SJCRH30 (cell line): Measurements from ENCODE around the gene KCNMA1. TPM values are rescaled to one million over a fixed set of nuclear protein-coding genes. Genes with fewer than 3 reads are reported as not detected.

Source experiments
- DNase-seq, 2 experiments: peaks; one replicate each; pipeline ENCODE4 v3.0.0-alpha.2; 2015 to 2020
- H3K27ac ChIP-seq: fragments of 250-450 bp; sonication (Bioruptor Pico); 2 replicates; pipeline ENCODE4 v1.5.1; 2020; ENCODE audit warnings: mild to moderate bottlenecking, moderate library complexity
- H3K27me3 ChIP-seq: fragments of 250-450 bp; sonication (Bioruptor Pico); 2 replicates; pipeline ENCODE4 v1.5.1; 2020; ENCODE audit warnings: mild to moderate bottlenecking, moderate library complexity
- H3K36me3 ChIP-seq: fragments of 250-450 bp; sonication (Bioruptor Pico); 2 replicates; pipeline ENCODE4 v1.5.1; 2020; ENCODE audit warnings: mild to moderate bottlenecking, moderate library complexity
- H3K4me1 ChIP-seq: fragments of 250-450 bp; sonication (Bioruptor Pico); 2 replicates; pipeline ENCODE4 v1.5.1; 2020; ENCODE audit warnings: mild to moderate bottlenecking, moderate library complexity
- H3K4me3 ChIP-seq: fragments of 250-450 bp; sonication (Bioruptor Pico); 2 replicates; pipeline ENCODE4 v1.5.1; 2020; ENCODE audit warnings: mild to moderate bottlenecking, moderate library complexity
- H3K9me3 ChIP-seq: fragments of 250-450 bp; sonication (Bioruptor Pico); replicated peaks from 2 replicates; pipeline ENCODE4 v1.5.1; 2020; ENCODE audit warnings: mild to moderate bottlenecking, moderate library complexity
- total RNA-seq: library from RNA; depleted of rRNA; stranded (reverse); fragments of >200 nt; shearing (Covaris generic); gene quantifications from 2 replicates; pipeline ENCODE4 v1.2.3, GENCODE V29; 2014

Gene KCNMA1
- total RNA-seq, 1 experiment from 2014 or later: 0.69 TPM

DNA sequence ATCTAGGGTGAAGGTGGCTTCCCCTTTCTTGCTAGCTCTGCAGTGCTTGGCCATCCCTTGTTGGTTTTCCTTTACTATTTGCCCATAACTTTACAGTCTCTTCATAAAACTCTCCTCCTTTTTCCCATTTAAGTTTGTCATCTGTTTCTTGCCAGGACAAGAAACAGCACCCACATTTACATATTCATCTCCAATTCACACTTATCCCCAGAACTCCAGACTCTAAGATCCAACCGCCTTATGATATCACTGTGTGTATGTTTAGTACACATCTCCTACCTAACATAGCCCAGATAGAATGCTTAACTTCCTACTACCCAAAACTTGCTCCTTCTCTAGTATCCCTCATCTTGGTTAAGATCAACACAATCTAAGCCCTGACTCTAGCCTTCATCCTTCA lies 622.2 kb downstream of the KCNMA1 start:
- Histone ChIP-seq H3K27ac (no peak overlapping the region), H3K36me3 (no peaks in the 10 kb centered on the region)

GRCh38 chr10:77012812-77013500 lies 624.7 kb downstream of the KCNMA1 start:
- H3K27ac ChIP-seq: no peak overlapping the region
- H3K4me3 ChIP-seq: no peak overlapping the region
- no peaks in the 10 kb centered on the region for H3K9me3 ChIP-seq
- 0 out of 2 replicates have a peak, but pooled peaks cover 3% of the 10 kb centered on the region for H3K27me3 ChIP-seq
- no peak for DNase-seq
- no peaks in the 10 kb centered on the region for H3K36me3 ChIP-seq
- no peaks in the 10 kb centered on the region for H3K4me1 ChIP-seq

More for the DNA sequence above, 622.2 kb downstream of the KCNMA1 start:
- H3K4me1 ChIP-seq: no peaks in the 10 kb centered on the region
- no peak for DNase-seq
- 0 out of 2 replicates have a peak, but pooled peaks cover 3% of the 10 kb centered on the region for H3K27me3 ChIP-seq
- H3K4me3 ChIP-seq: no peak overlapping the region
- H3K9me3 ChIP-seq: no peaks in the 10 kb centered on the region

DNA sequence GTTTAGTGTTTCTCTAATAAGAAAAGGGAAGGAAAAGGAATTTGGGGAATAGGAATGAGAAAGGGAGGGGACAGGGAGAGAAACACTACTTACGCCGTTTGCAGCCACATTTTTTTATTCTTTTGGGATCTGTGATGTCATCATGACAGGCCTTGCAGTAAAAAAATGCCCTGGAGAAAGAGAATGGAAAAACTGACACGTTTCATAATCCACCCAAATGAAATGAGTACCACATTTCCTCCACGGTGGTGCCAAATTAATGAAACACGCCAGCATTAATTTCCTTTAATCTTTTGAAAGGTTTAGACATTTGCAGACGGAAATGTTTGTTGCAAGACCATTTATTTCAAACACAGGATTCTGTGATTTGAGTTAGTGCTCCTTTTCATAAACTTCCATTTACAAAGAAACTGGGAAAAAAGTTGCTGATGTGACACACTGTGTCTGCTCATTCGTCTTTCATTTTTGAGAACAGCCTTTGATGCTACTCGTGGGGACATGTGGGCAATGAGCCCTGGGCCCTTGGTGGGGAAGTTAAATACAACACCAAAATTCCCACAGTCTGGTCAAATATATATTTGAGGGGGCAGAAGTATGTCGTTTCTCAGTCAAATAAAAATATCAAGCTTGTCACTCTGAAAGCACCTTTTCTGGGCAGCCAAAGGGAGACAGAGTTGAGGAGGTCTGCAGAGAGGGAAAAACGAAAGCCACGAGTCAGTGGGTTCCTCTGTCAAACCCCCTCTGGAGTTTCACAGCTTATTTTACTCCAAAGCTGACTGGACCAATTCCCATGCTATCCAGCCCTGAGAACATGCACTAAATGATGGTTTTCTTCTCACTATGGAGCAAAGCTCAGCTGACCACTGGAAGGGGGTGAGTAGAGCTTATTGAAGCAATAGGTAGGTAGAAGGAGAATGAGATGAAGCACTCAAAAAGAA lies 625.5 kb downstream of the KCNMA1 start:
- Histone ChIP-seq H3K36me3 (no peaks in the 10 kb centered on the region), H3K9me3 (no peaks in the 10 kb centered on the region), H3K4me3 (no peak overlapping the region), H3K27ac (no peak overlapping the region), H3K4me1 (no peaks in the 10 kb centered on the region), H3K27me3 (0 out of 2 replicates have a peak, but pooled peaks cover 2% of the 10 kb centered on the region)
- DNase-seq: no peak

DNA sequence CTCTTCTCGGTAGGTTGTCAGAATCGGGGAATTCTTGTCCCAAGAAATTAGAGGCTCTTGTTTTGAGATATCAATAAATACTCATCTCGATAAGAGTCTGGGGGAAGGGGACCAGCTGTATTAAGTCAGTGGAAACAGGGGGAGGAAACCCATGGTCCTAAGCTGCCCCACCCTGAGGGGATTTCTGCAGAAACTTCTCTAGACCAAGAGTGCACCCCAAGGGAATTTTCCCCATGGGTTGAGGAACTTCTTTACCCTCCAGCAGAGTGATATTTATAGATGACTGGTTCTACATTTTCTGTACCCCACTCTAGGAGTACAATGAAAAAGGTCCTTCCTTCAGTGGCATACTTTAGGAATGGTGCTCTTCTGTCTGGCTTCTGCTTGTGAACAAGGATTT lies 627.2 kb downstream of the KCNMA1 start:
- no peaks in the 10 kb centered on the region for H3K9me3 ChIP-seq
- DNase-seq: no peak
- H3K27ac ChIP-seq: no peak overlapping the region
- H3K27me3 ChIP-seq: no peaks in the 10 kb centered on the region
- H3K4me3 ChIP-seq: no peak overlapping the region
- H3K4me1 ChIP-seq: no peaks in the 10 kb centered on the region
- H3K36me3 ChIP-seq: no peaks in the 10 kb centered on the region

- Histone ChIP-seq H3K27me3 (no peaks in the 10 kb centered on the region), H3K9me3 (no peaks in the 10 kb centered on the region), H3K27ac (no peak overlapping the region), H3K4me3 (no peak overlapping the region), H3K4me1 (no peaks in the 10 kb centered on the region), H3K36me3 (no peaks in the 10 kb centered on the region)
- DNase-seq: peak in 1 of 2 experiments; percentile 4
Observed at GRCh38 chr10:77007834-77008233, 629.8 kb downstream of the KCNMA1 start.

DNA sequence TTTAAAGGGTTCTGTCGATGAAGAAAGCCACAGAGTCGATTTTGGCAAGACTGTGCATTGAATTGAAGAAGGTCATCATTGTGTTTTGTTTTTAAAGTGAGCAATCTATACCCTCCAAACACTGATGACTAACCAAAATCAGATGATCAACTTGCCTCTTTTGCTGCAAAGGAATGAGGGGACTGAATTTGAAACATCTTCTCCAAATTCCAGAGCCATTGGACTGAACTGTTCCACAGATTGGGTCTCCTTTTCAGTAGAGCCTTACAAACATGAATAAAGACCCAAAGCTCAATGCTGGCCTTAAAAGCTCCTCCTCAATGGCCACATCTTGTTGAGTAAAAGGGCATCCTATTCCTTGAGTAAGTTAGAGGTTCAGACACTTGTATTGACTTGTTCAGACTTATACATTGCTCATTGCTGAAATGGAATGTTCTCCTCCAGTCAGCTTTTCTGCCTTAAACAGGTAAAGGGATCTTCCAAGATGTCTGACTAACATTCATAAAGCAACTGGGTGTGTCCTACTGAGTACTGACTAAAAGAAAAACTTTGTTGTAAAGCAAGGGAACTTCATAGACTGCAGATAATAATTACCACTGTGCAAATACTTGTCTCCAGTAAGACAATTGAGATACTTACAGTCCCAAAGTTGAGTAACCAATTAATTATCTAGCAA lies 630.6 kb downstream of the KCNMA1 start:
- H3K4me3 ChIP-seq: no peak overlapping the region
- no peak overlapping the region for H3K27ac ChIP-seq
- no peaks in the 10 kb centered on the region for H3K36me3 ChIP-seq
- H3K9me3 ChIP-seq: no peaks in the 10 kb centered on the region
- H3K4me1 ChIP-seq: no peaks in the 10 kb centered on the region
- no peak for DNase-seq
- H3K27me3 ChIP-seq: no peaks in the 10 kb centered on the region

DNA sequence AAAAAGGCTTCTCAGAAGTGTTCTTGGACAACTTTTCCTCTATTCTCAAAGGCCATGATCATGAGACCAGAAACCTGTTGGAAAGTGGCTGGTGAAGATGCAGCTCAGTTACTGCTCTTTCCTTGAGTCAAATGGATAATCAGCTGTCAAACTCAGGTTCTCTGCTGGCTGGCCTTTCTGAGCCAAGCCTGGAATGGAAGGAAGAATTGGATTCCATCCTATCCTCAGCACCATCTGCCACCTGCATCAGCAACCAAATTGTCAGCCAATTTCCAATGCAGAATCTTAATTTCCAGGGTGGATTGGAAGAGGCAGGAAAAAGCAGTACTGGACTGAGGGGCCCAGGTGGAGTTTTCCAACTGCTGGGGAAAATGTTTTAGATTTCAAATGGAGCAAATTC lies 631.7 kb downstream of the KCNMA1 start:
- H3K36me3 ChIP-seq: no peaks in the 10 kb centered on the region
- H3K4me1 ChIP-seq: no peaks in the 10 kb centered on the region
- no peaks in the 10 kb centered on the region for H3K27me3 ChIP-seq
- DNase-seq: no peak
- no peaks in the 10 kb centered on the region for H3K9me3 ChIP-seq
- H3K27ac ChIP-seq: no peak overlapping the region
- no peak overlapping the region for H3K4me3 ChIP-seq

DNA sequence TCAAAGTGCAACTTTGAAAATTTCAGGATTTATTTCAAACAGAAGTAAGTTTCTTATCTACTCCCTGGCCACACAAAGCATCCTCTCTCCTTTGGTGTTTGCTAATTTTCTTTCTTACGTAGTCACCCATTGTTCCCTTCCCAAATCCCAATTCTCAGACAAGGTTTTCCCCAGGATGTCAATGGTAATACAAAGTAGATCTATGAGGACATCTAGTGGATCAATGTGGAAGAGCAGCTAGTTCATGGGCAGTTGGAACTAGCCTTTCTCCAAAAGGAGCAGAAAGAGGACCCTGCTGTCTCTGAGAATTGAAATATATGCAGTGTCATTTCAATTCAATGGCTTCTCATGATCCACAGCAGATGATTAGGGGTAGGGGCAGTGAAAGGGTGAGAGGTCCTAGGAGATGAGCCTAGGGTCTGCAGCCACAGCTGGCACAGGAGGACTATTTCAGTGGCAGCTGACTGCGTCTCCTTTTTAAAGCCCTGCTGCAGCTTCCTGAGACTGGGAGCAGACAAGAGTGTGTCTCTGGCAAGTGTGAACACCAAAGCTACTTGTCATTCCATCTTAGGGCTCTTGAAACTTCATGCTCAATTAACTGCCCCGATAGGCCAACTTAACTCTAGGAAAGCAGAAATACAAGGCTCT lies 632.6 kb downstream of the KCNMA1 start:
- DNase-seq: peak; percentile 17 to 71
- no peaks in the 10 kb centered on the region for H3K36me3 ChIP-seq
- H3K27ac ChIP-seq: no peak overlapping the region

GRCh38 chr10:77002872-77003271 lies 634.7 kb downstream of the KCNMA1 start:
- no peaks in the 10 kb centered on the region for H3K4me1 ChIP-seq
- H3K36me3 ChIP-seq: no peaks in the 10 kb centered on the region
- no peak overlapping the region for H3K4me3 ChIP-seq
- no peak overlapping the region for H3K27ac ChIP-seq
- no peak for DNase-seq
- H3K27me3 ChIP-seq: no peaks in the 10 kb centered on the region
- H3K9me3 ChIP-seq: no peaks in the 10 kb centered on the region

More for the DNA sequence above, 632.6 kb downstream of the KCNMA1 start:
- Histone ChIP-seq H3K4me1 (no peaks in the 10 kb centered on the region), H3K27me3 (no peaks in the 10 kb centered on the region), H3K4me3 (no peak overlapping the region), H3K9me3 (no peaks in the 10 kb centered on the region)

DNA sequence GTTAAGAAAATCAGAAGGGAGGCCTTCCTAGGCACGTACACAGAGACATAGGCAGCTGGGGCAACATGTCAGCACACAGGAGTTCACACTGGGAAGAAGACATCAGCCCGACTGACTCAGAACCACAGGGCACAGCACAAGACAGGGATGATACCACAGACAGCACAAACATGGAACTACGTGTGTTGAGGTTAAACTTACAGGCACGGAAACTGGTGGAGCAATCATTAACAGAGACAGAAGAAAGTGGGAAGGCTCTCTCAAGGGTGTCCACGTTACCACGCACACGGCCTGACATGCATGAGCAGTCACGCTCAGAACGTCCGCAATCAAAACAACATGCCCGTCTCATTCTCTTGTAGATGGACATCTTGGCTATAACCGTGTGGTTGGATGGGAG lies 636.4 kb downstream of the KCNMA1 start:
- no peaks in the 10 kb centered on the region for H3K9me3 ChIP-seq
- H3K27me3 ChIP-seq: no peaks in the 10 kb centered on the region
- H3K27ac ChIP-seq: no peak overlapping the region
- H3K4me3 ChIP-seq: no peak overlapping the region
- no peaks in the 10 kb centered on the region for H3K36me3 ChIP-seq
- DNase-seq: no peak
- no peaks in the 10 kb centered on the region for H3K4me1 ChIP-seq

DNA sequence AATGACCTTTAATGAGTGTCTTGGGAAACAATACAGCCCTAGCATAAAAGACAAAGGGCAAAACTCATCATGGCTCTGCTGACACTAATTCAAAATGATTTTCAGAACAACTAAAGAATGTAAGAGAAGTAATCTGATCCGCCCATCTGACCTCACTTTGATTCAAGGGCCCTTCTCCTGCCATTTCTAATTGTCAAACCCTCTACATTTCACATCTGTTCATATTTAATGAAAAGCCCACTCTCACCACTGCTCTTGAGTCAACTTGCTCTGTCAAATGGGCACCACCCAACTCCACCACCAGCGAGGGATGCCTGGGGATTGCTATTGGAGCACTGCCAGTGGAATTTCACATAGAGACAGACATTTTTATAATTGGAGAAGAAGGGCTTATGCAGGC lies 639.2 kb downstream of the KCNMA1 start:
- no peaks in the 10 kb centered on the region for H3K4me1 ChIP-seq
- DNase-seq: peak in 1 of 2 experiments; percentile 1

DNA sequence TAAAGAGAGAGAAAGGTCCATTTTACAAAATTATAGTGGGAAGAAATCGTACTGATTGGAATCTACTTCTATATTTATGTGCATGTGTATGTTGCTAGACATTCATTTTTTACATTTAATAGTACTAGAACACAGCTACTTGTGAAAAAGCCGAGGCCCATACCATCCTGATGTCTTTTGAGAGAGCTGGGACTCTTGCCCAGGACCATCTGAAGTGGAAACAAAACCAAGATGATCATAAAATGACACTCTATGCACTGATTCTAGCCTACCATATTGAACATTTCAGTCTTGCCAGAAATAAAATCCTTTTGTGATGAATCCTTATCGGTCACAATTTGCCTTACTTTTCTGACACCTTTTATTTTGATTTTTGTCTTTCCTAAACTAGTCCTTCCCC lies 640.0 kb downstream of the KCNMA1 start:
- H3K27ac ChIP-seq: no peak overlapping the region
- no peak overlapping the region for H3K4me3 ChIP-seq
- no peaks in the 10 kb centered on the region for H3K4me1 ChIP-seq
- H3K9me3 ChIP-seq: no peaks in the 10 kb centered on the region
- H3K27me3 ChIP-seq: no peaks in the 10 kb centered on the region
- no peak for DNase-seq
- H3K36me3 ChIP-seq: no peaks in the 10 kb centered on the region

More for the DNA sequence above, 639.2 kb downstream of the KCNMA1 start:
- no peaks in the 10 kb centered on the region for H3K27me3 ChIP-seq
- no peaks in the 10 kb centered on the region for H3K36me3 ChIP-seq
- H3K27ac ChIP-seq: no peak overlapping the region
- no peak overlapping the region for H3K4me3 ChIP-seq
- no peaks in the 10 kb centered on the region for H3K9me3 ChIP-seq

DNA sequence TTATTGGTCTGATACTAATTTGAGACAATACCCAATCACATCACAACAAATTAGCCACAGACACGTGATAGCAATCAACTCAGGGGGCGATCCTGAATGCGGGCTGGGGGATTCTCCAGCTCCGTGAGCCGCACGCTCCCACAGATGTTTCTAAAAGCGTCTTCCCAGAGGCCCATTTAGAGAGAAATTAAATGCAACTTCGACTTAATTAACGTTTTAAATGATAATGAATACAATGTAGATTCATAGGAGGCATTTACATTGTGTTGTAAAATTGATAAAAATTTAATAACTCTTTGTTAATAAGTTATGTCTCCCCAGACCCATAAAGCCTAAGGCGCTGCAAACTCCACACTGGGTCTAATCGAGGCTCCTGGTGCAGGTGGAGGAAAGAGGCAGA lies 642.6 kb downstream of the KCNMA1 start:
- Histone ChIP-seq H3K27me3 (no peaks in the 10 kb centered on the region), H3K36me3 (no peaks in the 10 kb centered on the region), H3K4me1 (no peaks in the 10 kb centered on the region), H3K27ac (no peak overlapping the region), H3K4me3 (no peak overlapping the region), H3K9me3 (no peaks in the 10 kb centered on the region)
- DNase-seq: no peak

- no peak overlapping the region for H3K27ac ChIP-seq
- no peak overlapping the region for H3K4me3 ChIP-seq
- H3K27me3 ChIP-seq: no peaks in the 10 kb centered on the region
- no peaks in the 10 kb centered on the region for H3K9me3 ChIP-seq
- no peak for DNase-seq
- H3K36me3 ChIP-seq: no peaks in the 10 kb centered on the region
- no peaks in the 10 kb centered on the region for H3K4me1 ChIP-seq
Observed at GRCh38 chr10:76993213-76993612, 644.4 kb downstream of the KCNMA1 start.
